Raji (cell line): ENCODE measurements around the gene ALCAM.

ENCODE experiments used
- POLR2A ChIP-seq: IDR thresholded peaks from 2 replicates; pipeline ENCODE4 v1.6.1; 2011; ENCODE audit warnings: low read depth, low read length, control low read depth; ENCODE audit not compliant: insufficient read depth

The ALCAM gene

GRCh38 chr3:105599350-105599749 lies 232.6 kb downstream of the ALCAM start:
- no peak for TF ChIP-seq POLR2A

DNA sequence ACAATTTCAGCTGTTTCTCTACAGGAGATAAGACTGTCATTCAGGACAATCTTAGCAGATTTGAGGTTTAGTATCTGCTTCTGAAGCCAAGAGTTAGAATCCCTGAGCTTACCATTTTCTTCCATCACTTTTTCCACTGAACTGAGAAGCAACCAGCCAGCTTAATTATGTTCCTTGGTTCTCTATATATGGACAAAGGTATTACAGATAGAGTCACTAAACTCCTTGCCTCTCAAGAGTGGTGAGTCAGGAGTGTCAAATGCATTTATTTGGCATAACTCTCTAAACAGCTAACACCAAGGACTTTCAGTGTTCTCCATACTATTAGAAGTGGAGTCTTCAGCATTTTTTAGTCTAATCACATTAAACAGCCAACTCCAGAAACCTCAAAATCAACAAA lies 239.3 kb downstream of the ALCAM start:
- no peak for TF ChIP-seq POLR2A

DNA sequence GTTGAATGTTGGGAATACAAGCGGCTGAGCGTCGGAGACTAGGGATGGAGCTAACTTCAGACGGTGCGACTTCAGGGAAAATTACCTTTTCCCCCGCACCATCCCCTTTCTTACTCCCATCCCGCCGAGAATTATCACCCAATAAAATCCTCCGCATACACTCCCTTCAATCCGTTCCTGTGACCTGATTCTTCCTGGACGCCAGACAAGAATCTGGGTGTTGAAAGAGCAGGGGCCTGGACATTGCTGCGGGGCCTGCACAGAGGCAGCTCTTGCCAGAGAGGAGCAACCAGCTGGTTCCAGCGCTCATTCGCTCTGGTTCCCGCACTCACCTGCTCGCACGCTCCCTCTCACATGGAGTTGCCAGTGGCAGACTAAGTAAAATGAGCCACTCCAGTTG lies 241.9 kb downstream of the ALCAM start:
- TF ChIP-seq POLR2A = no peak

DNA sequence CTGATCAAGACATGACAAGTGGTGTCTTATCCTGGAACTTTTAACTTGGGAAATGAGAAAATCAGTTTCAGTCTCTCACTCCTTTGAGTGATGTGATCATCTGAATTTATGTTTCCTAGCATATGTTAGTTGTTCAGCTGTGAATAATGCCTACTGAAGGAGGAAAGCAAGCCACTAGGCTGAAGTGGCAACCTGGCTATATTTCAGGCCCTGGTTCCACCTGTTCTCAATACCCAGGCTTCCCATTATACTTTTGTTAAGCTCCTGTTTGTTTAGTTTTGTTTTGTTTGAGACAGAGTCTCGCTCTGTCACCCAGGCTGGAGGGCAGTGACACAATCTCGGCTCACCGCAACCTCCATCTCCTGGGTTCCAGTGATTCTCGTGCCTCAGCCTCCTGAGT lies 243.8 kb downstream of the ALCAM start:
- no peak for TF ChIP-seq POLR2A

GRCh38 chr3:105611304-105612192 lies 244.8 kb downstream of the ALCAM start:
- no peak for TF ChIP-seq POLR2A

DNA sequence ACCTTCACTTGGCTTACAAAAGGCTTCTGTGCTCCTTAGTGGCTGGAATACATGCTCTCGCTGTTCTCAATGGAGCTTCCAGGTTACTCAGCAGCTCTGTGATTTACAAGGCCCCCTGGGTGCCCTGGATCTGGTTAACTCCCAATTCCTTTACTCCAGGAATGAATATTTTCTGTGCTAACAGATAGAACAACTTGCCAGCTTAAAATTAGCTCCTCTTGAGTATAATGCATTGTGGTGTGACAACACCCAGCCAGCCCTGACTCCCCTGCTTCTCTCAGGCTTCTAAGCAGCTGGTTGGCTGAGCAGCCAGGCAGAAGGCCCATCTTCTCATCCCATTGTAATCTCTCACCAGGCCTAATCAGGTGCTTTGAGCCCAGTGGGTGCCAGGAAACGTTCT lies 246.4 kb downstream of the ALCAM start:
- no peak for TF ChIP-seq POLR2A

- TF ChIP-seq POLR2A = no peak
These were observed 247.8 kb downstream of the ALCAM start for GRCh38 chr3:105614288-105615030.

- no peak for TF ChIP-seq POLR2A
These were observed 249.1 kb downstream of the ALCAM start for GRCh38 chr3:105615814-105616213.

DNA sequence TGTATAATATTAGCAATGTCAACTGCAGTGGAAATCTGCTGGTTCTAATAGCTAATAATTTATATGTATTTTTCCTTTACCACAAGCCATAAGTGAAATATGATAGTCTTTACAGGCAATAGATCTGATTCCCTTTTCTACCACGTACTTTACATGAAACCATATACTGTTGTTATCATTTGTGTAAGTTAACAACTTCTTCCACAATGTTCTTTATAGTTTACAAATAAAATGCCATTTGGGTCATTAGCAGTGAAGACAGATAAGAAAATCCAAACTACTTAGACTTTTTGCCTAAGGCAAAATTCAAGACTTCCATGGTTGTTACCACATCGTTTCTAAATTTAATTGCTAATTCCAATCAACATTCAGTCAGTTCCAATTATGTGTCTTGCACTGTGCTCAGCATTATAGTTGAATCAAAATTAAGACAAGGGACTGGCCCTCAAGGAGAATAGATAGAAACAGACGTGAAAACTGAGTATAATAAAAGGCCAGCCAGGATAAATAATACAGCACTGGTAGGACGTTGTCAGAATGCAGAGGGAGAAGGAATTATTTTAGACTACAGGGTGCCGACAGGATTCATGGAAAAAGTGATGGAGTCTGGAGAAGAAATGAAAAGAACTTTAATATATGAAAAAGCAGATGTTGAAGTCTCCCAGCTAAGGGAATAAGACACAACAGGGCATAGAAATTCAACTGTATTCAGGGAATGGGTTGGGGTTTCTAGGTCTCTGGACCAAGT lies 249.8 kb downstream of the ALCAM start:
- TF ChIP-seq POLR2A = no peak

- no peak for TF ChIP-seq POLR2A
These were observed 251.8 kb downstream of the ALCAM start for GRCh38 chr3:105618556-105618955.

GRCh38 chr3:105619651-105620050 lies 252.9 kb downstream of the ALCAM start:
- TF ChIP-seq POLR2A = no peak

DNA sequence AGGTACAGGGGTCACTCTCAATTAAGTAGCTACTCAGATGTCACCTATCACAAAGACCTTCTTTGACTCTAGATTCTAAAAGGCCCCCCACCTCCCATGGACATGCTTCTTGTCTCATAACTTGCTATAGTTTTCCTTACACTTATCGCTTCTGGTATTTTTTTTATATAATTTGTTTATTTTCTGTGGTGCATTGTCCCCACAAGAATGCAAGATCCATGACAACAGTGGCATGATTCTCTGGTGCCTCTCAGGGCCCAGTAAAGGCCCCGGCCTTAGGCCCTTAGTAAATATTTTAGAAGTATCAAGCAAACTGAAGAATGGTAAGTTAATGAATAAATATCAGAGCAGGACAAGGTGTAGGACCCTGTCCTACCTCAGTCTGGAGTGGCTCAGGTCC lies 253.5 kb downstream of the ALCAM start:
- no peak for TF ChIP-seq POLR2A

DNA sequence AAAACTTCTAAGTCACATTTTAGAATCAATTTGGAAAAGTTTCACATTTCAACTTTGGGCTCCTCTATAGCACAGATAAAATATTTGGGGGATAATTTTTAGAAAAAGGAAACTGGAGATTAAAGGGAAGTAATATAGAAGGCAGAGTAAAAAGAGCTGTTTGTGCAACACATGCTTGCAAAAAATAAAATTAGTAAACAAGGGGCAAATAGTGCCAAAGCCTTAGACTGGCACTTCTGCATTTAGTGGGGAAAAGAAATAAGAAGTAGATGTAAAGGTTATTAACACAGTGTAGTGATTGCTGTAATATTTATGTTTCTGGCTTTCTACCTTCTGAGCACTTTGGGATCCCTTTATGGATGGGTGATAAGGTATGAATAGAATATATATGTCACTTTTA lies 255.5 kb downstream of the ALCAM start:
- no peak for TF ChIP-seq POLR2A
